NCI-H82 treated with DMSO at 0.1 percent for 48 hours (cell line): ENCODE data around the gene CRIM1.

ENCODE experiments used
- DNase-seq: peaks from one replicate; lab custom pipeline; 2025; ENCODE audit not compliant: unreplicated experiment; lab: John Stamatoyannopoulos, UW

CRIM1 gene

DNA sequence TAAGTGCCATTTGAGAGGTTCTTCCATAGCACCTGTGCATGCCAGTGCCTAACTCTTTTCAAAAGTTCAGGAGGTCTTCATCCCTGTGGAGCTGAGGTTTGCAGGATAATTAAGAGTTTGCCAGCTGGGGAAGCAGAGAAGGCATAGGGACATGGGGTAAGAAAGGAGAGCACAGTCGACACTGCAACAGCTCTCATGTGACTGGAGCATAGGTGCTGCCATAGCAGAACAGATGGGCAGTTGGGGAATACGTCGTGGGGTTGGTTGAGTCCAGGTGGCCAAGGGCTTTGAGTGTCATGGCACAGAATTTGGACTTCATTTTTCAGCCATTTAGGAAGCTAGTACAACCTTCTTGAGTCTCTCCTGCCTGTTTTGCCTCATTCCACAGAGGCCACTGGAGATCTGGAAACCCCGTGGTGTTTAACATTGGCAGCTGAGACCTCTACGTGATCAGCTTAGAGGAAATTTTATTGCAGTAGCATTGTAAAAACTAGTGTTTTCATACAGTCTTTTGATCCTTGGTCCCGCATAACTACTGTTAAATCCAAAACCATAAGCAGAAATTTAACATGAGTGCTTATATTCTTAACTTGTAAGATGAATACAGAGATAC is 65.1 kb downstream of the CRIM1 start:
- DNase-seq, result no peak

- DNase-seq, result no peak
Measured at GRCh38 chr2:36421379-36421778, 65.8 kb downstream of the CRIM1 start.

- DNase-seq, result no peak
Measured at GRCh38 chr2:36423172-36423571, 67.6 kb downstream of the CRIM1 start.

DNA sequence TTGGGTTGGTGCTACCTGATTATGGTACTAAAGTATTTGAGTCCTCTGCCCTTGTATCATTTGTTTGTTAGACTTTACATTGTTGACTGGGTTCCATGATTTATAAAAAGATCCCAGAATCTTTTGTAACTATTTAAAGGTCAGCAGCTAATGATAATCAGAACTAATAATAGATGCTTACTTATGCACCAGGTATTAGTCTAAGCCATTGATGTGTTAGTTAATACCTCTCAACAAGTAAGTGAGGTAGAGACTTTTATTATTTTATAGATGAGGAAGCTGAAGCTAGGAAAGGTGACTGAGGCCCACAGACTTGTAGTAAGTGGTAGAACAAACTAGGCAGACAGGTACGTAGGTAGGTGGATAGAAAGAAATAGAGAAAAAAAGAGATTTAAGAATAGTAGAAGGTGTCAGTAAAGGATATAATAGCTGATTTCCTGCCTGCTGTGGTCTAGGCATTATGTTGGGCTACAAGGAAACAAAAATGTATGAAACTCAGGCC is 68.1 kb downstream of the CRIM1 start:
- no peak for DNase-seq

DNA sequence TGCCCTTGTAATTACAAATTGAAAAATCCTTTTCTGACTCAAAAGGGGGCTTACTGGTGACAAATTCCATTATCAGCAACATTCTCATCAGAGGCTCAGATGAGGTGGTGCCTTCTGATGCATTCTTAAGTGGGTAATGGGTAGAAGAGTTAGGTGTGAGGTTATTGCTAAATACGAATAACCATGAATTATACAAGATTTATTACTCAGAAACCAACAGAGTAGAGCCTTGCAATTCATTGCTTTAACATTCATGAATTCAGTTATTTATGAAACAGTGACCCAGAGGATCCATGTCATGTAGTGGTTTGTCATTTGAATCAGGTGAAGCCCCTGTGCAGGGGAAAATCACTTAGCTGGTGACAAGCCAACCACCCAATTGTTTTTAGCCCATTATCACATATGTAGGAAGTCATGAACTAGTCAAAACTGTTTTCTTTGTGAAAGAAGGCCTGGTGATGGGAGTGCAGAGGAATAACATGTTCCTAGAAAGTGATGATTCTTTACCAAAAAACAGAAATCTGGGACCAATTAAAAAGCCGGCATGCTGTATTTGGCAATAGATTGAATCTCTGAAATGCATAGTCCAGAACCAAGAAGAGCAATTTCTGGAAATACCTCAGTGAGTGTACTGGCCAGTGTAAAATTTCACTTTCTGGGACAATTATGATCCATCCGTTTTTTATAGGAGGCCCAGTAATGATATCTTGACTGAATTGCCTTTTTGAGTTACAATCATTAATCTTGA is 70.2 kb downstream of the CRIM1 start:
- DNase-seq, result no peak

- no peak for DNase-seq
Measured at GRCh38 chr2:36427790-36428243, 72.2 kb downstream of the CRIM1 start.

DNA sequence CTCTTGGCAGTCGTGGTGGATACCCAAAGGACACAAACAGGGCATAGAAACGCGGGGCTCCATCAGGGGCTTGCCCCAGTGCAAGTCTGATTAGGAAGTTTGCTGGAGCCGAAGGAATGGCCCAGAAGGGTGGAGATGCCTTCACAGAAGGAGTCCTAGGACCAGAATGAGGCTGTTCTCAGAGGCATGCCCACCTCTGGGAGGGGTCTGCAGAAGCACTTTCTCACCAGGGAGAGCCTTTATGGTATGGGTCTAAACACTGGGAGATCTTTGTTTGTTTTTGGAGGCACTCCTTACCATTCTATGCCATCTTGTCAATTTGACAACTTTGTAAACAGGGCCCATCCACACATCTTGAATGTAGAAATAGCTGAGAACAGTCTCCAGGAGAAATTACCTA is 75.0 kb downstream of the CRIM1 start:
- no peak for DNase-seq

GRCh38 chr2:36432479-36432878 is 76.9 kb downstream of the CRIM1 start:
- peak; percentile 16 for DNase-seq

DNA sequence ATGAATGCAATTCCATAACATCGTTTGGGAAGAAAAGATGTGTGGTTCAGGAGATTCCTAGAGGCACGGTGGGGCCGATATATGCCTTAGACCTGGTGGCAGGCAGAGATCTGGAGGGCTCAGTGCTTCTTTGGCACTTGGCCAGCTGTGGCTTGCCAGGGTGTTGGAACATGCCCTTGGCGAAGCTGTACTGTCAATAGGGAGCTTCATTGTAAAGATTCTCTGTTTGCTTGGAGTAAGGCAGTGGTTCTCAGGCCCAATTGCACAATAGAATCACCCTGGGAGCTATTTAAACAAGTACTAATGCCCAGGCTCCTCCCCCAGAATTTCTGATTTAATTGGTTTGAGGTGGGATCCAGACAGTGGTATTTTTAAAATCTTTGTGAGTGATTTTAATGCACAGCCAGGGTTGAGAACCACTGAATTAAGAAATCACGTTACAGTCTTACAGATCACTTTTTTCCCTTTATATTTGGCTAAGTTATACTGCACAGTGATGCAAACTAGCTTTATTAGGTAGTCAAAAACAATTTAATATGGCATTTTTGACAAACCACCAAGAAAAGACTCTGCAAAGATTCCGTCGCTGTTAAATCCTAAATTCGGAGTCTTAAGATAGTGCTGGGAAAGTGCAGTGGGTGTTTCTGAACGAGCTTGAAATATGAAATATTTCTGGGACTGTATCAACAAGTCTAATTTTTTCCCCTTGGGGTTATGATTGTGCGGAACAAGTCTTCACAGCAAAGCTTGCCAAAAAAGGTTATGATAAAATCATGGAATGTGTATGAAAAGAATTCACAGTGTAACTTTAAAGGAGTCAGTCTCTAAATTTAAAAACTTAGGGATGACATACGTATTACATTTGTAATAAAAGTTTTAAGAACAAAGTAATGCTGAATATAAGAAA is 78.0 kb downstream of the CRIM1 start:
- DNase-seq, result no peak

GRCh38 chr2:36438449-36438977 is 82.9 kb downstream of the CRIM1 start:
- DNase-seq, result no peak

GRCh38 chr2:36439084-36439483 is 83.5 kb downstream of the CRIM1 start:
- no peak for DNase-seq

DNA sequence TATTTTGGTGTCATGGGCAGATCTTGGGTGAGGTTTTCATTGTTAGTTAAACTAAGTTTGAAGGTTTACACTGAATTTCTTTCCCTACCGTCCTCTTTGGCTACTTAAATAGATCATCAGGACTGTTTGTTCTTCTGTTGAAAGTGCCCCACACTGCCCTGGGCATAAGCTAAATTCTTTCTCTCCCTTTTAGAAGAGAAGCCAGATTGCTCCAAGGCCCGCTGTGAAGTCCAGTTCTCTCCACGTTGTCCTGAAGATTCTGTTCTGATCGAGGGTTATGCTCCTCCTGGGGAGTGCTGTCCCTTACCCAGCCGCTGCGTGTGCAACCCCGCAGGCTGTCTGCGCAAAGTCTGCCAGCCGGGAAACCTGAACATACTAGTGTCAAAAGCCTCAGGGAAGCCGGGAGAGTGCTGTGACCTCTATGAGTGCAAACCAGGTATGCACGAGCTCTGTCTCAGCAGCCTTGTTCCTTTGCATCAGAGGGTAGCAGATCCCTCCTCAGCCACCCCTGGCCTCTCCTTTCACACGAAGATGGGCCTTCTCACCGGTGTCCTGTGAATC is 85.6 kb downstream of the CRIM1 start:
- DNase-seq, result no peak

- no peak for DNase-seq
Measured at GRCh38 chr2:36441816-36442215, 86.2 kb downstream of the CRIM1 start.

DNA sequence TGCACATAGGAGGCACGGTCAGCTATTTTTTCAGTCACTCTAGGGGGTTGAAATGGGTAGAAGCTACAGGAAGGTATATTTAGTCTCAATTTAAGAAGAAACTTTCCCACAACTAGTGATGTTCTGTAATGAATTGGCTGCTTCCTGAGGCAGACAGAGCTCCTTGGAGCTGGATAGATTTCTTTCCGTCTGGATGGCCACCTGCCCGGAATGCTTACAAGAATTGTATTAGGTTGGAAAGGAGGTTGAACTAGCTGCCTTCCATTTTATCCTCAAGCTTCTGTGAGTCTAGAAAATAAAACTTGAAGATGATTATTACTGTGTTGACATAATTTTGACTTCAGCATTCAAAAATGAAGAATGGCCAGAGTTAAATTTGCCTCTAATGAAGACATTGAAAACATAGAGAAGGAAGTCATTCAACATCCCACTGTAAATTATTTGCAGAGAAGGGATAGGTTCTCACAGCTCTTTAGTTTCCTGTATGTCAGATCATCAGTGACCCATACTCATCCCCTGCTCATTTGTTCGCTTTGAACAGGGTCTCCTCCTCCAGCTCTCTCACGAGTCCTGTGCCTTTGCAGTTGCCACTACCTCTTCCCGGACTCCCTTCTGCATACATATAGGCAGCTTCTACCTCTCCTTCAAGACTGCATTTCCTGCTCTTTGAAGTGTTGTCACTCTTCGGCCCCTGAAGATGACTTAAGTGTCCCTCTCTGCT is 88.8 kb downstream of the CRIM1 start:
- DNase-seq, result no peak

DNA sequence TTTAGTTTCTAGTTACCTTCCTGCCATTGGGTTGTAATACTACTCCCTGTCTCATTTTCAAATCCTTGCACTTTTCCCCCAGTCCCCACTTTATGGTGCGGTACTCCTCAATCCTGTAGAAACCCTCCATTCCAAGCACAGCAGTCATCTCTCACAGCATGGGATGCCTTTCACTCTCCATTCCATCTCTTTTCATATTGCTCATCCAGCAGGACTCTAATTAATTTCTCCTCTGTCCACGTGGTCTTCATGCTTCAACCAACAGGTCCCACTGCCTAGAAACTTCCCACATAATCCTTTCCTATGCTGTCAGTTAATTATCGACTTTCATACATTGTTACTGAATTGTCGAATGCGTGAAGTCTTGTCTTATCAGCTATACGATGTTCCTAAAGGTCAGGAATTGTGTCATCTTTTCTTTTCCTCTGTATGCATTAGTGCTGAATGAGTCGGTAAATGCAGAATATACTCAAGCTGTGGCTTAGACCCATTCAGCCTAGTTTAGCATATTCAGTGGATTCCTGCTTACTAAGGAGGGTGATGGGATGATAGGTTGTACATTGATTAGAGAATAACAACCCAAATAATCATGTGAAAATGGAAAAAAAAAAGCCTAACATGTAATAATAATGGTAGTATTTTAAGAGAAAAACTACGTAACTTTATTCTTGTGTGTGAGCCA is 89.7 kb downstream of the CRIM1 start:
- no peak for DNase-seq

GRCh38 chr2:36446294-36446693 is 90.7 kb downstream of the CRIM1 start:
- DNase-seq, result no peak

- no peak for DNase-seq
Measured at GRCh38 chr2:36449213-36449612, 93.6 kb downstream of the CRIM1 start.

DNA sequence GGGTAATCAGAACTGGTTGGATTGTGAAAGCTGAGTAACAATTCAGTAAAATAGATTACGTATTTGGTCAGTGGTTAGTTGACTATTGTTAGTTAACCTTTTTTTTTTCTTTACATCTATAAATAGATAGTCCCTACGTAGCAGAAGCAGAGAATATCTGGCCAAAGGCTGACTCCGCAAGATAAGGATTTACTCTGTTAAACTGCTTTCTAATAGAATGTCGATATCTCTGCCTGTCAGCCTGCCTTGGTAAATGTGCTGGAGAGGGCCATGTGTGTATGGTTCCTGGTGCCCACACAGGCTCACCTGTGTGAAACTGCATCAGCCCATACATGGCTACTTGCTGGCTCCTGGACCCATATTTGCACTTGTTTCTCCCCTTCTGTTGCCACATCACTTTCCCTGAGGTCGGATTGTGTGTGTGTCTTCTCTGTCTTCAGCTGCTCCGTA is 94.4 kb downstream of the CRIM1 start:
- DNase-seq, result no peak

GRCh38 chr2:36450466-36451196 is 95.1 kb downstream of the CRIM1 start:
- DNase-seq, result no peak
